Body of pancreas (tissue), 4 donors: Measurements from ENCODE around the gene DYNLT4.

Source experiments
- CTCF ChIP-seq, 7 experiments: fragments of 450-650 bp in 4 of 7; fragments of 200-600 bp in 3 of 7; sonication (generic) in 3 of 7; IDR thresholded peaks; one replicate each; pipeline ENCODE4 v1.5.1; 2016 to 2019; ENCODE audit warnings: antibody characterized with exemption in 7 of 7
- POLR2A ChIP-seq, 3 donors: fragments of 450-650 bp; IDR thresholded peaks; one replicate each; pipeline ENCODE4 v1.6.1; 2016; ENCODE audit warnings: antibody characterized with exemption in 3 of 3, mild to moderate bottlenecking in 2 of 3

- no peak for TF ChIP-seq CTCF (IDR thresholded peaks at IDR 0.05)
- TF ChIP-seq POLR2A (IDR thresholded peaks at IDR 0.05), result no peak
These were observed 46.3 kb downstream of the DYNLT4 start for GRCh38 chr1:44760876-44761275.
